IPS-11a (cell line): ENCODE results near the gene KRT79.
"Not testable (repeated sequence)": the region's sequence is repeated elsewhere in the genome, so short reads cannot be mapped to it uniquely, and the experiment has no call there.

ENCODE experiments used
- H3K4me3 ChIP-seq: one replicate; pipeline ENCODE4 v1.5.1; 2013; ENCODE audit warnings: low read depth, low read length, control low read depth

The KRT79 gene

DNA sequence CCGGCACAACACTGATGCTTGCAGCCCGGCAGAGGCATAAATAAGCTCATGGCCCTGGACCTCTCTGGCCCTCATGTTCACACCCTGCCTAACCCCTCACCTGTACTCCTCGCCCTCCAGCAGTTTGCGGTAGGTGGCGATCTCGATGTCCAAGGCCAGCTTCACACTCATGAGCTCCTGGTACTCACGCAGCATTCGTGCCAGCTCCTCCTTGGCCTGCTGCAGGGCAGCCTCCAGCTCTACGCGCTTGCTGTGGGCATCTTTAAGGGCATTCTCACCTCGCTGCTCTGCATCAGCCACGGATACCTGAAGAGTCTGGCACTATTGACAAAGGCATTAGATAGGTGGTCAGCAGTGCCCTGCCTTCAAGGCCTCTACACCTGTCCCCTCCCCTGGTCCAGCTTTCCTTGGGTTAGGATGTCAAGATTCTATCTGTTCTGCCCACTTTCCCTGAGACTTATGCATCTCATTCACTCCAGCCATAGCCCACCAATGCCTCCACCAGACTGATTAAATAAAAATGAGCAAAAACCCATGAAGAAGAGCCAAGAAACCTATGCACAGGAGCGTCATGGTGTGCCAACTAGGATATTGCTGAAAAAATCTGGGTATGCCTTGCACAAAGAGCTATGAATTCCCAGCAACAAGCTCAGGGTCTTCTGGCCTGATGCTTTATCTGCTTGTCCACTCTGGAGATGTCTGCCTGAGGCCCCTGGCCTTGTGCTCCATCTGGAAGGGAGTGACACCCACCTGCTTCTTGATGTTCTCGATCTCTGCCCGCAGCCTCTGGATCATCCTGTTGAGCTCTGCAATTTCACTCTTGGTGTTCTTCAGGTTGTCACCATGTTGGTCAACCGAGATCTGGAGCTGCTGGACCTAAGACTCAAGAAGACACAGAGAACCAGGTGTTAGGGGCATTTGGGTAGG is 26.3 kb downstream of the KRT79 start:
- no peak overlapping the region for H3K4me3 ChIP-seq

DNA sequence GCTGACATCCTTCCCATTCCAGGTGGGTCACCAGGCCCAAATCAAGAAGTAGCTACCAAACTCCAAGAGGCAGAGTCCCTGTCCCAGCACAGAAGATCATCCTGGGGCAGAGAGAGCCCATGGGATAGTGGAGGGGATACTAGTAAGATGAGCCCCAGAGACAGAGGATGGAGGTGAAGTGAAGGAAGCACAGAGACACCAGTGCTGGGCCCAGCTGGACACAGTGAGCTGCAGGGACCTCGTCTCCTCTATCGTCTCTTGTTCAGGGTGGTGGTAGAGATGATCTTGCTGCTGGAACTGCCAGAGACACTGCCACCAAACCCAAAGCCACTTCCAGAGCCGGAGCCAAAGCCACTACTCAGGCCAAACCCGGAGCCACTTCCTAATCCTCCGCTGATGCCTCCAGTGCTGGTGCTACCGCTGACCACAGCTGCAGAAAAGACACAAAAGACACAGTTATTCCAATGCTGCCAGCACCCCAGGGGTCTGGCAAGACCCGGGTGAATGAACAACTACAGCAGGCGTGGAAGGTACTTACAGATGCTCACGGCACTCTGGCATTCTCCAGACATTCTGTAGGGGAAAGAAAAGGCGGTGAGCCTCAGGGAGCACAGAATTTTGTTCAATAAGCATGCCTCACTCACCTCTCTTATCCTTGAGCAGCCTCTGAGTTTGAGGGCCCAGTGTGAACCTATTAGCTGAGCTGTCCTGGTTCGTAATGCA is 27.1 kb downstream of the KRT79 start:
- H3K4me3 ChIP-seq = no peak overlapping the region

DNA sequence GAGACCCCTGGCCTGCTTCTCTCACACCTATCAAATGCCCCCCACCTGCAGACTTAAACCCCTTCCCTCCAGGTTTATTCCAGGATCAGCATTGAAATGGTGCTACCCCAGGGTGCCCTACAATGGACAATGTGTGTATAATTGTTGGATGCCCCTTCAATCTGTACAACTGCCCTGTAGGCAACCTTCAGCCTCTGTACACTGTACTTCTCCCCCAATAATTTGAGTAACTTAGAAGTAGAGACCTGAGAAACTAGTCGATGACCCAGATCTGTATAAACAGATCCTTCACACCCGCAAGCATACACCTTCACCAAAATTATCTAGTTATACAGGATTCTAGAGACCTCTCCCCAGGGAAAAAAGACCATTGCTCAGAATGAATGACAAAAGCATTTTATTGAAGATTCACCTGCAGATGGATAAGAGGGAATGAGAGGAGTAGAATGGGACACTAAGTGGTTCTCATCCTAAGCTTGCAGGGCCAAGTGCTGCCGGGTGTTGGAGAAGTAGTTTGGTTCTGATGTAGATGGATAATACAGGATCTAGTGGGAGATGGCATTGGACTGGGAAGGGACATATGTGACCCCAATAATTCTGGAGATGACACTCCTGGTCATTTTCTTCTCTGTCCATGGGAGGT is 27.8 kb downstream of the KRT79 start:
- H3K4me3 ChIP-seq = no peak overlapping the region

DNA sequence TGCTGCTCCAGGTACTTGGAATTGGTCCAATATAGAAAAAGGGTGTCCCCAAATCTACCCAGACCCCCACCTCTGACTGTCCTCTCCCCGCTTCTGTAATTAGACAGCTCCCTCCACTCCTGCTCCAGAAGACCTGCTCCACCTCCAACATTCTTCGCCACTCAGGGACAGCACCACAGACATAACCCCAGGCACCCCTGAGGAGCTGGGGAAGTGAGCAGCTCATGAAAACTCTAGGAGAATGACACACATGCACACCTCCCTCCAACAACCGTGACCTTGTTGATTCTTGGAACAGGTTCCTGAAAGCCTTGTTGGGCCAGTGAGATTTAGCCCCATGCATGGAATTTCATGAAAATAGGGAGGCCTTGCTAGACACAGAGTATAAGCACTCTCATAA is 28.4 kb downstream of the KRT79 start:
- no peak overlapping the region for H3K4me3 ChIP-seq

DNA sequence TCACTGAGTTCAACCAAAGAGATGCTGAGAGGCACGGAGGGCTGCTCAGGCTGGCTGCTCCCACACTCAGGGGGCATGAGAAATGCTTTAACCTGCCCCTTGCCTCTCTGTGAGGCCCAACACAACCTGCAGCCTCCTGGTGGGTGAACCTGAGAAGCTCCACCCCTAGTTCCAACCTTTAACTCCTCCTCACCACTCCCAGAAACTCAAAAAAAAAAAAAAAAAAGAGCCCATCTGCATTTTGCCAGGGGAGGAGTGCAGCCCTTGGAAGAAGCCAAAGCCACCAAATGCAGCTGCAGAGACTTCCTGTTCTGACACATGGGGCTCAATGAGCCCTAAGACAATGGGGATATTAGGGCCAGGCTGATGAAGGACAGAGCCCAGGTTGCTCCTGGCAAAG is 29.1 kb downstream of the KRT79 start:
- H3K4me3 ChIP-seq = no peak overlapping the region

DNA sequence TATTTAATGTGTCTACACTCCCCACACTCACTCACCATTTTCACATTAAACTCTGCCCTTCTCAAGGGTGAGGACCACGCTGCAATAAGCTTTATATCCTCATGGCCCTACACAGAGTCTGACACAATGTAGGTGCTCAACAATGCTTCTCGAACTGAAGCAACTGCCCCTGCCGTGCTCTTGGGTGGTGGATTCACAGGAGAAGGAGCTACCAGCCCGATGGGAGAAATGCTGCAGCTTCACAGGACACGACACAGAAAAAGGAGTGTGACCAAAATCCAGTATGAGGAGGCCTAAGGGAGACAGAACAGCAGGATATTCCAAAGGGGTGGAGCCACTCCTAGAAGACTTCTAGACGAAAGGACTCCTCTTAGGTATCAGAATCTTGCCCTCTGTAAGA is 31.7 kb downstream of the KRT79 start:
- no peak overlapping the region for H3K4me3 ChIP-seq

DNA sequence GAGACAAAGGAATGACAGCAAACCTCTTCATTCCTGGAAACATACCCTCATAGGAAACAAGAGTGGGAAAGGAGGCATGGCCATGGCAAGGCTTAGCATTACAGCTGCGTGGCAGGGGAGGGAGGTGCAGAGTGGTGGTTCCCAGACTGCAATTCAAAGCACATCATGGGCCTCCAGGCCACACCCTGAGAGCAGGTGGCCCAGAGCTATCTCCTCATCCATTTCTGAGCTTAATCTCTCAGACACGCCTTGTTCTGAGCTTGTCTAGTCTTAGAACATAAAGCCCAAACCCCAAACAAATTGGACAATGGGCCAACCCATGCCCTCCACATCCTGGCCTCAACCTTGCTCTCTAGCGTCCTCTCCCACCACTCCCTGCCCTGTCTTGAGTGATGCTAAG is 32.3 kb downstream of the KRT79 start:
- no peak overlapping the region for H3K4me3 ChIP-seq

DNA sequence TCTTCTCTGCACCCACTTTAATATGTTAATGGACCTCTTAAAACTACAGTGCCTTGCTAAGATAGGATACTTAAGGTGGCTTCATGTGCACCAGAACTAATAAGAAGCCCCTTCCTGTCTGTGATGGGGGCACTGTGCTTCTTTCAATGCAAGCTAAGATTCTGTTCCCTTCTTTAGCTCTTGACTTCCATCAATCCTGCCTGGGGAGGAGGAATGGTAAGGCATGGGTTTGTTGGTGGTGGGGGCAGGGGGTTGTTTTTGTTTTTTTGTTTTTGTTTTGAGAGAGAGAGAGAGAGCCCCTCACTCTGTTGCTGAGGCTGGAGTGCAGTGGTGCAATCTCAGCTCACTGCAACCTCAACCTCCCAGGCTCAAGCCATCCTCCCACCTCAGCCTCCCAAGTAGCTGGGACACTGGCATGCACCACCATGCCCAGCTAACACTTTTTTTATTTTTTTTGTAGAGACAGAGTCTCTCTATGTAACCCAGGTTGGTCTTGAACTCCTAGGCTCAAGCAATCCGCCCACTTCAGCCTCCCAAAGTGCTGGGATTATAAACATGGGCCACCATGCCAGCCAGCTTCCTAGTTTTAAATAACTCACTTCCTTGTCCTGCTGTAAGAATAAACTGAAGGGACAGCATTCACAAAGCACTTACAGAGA is 33.7 kb downstream of the KRT79 start:
- no peak overlapping the region for H3K4me3 ChIP-seq

DNA sequence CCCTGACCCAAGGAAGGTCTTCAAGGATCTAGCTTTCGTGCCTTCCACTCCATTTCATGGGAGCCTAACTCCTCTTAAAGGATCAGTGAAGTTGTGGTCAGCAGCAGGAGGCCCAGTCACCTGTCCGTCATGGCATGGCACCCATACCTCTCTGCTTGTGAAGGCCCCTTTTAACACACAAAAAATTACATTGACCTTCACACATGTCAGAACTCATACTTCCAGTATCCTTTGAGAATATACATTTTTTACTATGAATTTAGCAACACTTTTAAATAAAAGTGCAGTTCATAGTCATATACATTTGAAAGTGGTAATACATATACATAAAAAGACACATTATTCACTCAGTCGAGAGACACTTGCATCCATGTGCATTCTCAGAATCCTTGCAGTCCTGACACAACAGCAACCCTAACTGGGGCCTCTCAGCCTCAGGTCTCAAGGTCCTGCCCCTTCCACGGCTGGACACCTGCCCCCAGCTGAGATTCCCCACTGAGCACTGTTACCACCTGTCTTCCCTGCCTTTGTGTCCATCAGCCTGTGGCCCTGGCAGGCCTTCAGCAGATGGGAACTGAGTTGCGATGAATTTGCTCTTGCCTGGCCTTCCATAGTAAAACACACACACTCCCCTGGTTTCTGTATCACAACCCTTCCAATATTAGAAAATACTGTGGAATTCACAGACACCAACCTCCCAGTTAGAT is 34.5 kb downstream of the KRT79 start:
- no peak overlapping the region for H3K4me3 ChIP-seq

DNA sequence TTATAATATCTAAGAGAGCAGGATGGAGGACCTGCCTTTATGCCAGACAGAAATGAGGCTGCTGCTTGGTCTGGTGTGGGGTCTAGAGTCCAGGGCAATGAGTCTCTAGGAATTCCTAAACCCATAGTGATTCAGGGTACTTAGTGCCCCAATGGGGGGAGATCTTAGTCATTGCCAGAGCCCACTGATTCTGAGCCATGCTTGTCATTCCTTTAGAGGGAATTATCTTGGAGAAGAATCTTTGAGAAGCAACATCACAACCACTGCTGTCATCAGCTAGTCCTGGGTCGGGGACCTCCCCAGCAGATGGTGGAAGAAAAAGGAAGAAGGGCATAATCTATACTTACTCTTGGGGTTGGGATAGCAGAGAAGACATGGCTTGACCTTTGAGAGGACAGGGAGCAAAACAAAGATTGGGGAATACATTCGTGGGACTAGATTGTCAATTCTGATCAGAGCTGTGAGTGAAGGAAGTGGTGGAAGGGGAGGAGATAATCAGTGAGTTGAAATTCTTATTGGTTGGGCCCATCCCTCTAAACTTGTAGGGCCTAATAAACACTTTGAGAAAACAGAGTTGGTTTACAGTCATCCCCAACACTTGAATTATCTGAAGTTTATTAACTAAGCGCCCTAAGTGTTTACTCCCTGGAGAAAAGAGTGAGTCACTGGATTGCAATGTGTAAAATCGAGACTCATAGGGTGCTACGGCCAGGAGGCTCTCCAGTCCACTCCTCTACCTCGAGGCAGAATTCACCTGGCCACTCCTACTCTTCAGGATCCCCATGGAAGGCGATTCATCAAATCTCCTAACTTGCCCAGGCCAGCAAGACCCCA is 35.2 kb downstream of the KRT79 start:
- no peak overlapping the region for H3K4me3 ChIP-seq

DNA sequence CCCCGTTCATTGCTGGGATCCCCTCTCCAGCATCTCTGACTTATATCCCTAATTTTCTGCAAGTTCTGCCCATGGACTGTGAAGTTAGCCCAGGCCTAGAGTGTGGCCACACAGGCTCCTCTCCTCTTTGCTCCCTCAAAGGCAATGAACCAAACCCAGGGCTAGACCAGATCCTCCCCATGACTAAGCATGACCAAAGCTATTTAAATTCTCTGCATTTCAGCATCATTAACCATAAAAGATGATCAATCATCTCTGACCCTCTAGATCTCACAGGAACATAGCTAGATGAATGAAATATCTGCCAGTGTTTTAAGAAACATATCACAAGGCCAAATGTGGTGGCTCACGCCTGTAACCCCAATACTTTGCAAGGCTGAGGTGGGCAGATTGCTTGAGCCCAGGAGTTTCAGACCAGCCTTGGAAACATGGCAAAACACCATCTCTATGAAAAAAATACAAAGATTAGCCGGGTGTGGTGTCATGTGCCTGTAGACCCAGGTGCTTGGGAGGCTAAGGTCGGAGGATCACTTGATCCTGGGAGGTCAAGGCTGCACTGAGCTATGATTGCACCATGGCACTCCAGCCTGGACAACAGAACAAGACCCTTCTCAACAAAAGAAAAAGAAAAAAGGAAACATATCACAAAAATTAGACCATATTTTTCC is 36.0 kb downstream of the KRT79 start:
- no peak overlapping the region for H3K4me3 ChIP-seq

DNA sequence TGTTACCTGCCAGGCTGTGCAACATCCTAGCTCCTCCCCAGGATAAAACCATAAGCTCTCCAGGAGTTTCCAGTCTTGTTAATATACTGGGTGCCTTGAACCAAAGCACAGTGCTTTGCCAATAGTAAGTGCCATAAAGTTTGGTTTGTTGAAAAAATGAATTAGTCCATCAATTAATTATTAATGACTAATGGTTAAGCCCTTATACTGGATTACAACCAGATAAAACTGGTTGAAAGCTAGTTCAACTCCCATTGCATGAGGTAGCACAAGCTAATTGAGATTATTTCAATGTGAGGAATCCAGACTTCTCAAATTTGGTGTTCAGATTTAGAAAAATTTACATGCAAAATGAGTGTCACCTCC is 36.6 kb downstream of the KRT79 start:
- H3K4me3 ChIP-seq = no peak overlapping the region

DNA sequence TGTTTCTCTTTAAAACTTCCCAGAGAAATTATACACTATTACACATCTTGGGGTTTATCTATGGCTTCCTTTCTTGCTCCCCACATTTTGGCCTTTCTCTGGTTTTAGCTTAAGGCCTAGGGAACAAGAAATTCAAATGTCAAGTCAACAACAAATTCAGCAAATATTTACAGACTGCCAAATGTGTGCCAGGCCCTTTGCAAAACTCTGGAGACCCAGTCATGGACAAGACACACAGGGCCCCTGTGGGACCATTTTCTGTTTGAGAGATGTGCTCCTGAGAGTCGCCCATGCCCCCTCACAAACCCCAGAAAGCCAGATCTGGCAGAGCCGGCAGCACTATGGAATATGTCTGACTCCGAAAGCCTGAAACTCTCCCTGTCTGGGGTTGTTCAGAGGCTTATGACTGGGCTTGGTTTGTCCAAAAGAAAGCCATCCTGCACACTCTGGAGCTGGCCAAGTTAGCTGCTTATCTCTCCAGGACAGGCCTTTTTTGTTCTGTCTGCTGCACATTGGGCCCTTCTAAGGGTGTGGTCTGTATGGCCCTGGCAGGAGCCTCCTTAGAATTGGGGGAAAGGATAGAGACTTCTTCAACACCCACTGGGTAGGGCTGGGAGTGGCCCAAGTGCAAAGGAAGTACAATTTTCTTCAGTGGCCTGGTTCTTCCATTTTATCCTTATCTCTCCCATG is 37.1 kb downstream of the KRT79 start:
- H3K4me3 ChIP-seq = no peak overlapping the region

DNA sequence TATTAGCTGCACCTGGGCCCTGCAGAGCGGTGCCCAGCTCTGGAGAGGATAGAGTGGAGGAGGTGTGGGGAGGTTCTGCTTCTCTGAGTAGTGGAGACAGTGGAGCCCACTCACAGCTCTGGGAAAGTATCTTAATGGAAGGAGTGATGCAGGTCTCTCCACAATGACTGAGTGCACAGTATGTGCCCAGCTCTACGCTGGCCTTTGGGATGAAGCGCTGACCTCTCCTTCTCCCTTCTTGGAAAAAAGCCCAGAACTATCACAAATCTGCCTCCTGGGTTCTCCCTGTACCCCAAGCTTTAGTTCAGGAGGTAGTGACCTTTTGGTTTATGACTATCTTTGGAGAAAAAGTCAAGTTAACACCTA is 37.7 kb downstream of the KRT79 start:
- no peak overlapping the region for H3K4me3 ChIP-seq

DNA sequence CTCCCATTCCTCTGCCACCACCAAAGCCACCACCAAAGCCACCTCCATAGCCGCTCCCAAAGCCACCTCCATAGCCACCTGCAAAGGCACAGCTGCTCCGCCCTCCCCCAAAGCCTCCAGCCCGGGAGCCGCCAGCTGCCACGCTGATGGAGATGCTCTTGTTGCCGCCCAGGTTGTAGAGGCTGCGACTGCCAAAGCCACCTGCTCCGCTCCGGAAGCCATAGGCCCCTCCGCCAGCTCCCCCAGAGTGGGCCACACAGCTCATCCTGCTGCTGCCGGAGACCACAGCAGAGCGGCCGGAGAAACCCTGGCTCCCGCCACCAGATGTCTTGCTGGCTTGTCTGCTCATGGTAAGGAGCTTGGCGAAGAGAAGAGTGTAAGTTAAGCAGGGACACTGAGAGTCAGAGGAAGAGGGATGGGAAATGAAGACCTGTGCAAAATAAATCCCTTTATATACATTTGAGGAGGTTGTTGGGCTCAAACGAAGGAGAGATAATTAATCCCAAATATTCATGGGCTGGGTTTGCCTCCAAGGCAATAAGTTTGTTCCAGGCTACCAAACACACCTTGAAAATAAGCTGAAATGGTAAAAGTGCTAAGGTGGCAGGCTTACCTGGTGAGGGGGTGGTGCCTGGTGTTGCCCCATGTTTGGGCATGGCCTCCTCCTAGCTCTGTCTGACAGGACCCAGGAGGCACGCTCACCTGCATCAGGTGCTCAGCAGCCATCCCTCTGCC is 38.2 kb downstream of the KRT79 start, which contains the start of gene KRT3:
TSS of gene KRT3 (minus strand) at position 424 of the 735 bp plus-strand sequence. CDS start at position 349, 75 bp downstream.
- no peak within 1 kb of the TSS for H3K4me3 ChIP-seq

DNA sequence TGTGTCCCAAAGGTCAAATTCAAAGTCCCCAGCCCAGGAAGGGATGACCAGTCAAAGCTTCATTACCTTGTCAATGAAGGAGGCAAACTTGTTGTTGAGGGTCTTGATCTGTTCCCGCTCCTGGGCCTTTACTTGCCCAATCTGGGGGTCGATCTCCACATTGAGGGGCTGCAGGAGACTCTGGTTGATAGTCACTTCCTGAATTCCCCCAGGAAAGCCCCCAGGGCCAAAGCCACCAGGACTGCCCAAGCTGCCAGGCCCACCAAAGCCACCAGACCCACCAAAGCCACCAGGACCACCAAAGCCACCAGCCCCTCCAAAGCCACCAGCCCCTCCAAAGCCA is 38.8 kb downstream of the KRT79 start:
- not testable (repeated sequence) for H3K4me3 ChIP-seq

DNA sequence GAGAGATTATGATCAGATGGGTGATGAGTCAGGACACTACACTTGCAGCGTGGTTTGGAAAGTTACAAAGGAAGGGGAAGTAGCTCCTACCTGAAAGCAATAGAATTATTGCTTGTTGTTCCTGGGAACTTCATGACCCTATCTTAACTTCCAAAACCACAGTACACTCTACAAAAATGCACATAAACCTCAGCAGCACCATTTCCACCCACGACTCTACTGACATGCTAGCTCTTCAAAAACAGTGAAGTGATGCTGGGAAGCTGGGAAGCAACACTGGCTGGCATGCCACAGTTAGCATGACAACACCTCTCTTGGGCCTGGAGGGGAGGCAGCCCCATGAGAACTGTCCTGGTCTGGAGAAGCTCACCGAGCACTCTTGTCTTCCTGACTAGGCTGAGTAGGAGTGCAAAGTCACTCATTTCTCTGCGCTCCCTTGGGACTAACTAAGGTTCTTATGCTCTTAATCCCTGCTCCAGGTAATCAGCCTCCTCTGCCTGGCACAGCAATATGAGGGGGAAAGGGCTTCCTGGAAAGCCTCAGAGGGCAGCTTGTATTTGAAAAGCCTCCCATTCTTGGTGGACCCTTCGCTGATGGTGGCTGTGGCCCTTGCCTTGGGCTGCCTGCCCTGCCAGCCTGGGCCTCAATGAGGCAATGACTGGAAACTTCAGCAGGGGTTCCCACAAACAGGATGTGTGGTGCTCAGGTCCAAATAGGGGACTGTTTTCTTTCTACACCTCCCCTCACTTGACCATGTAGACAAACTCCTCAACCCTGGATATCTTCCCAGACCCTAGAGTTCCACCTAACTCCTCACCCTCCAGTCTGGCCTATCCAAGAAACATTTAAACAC is 39.4 kb downstream of the KRT79 start:
- H3K4me3 ChIP-seq = no peak overlapping the region
